ENCODE measurements around the gene SCAI.
"Not testable (repeated sequence)": the region's sequence is repeated elsewhere in the genome, so short reads cannot be mapped to it uniquely, and the experiment has no call there.

The SCAI gene

DNA sequence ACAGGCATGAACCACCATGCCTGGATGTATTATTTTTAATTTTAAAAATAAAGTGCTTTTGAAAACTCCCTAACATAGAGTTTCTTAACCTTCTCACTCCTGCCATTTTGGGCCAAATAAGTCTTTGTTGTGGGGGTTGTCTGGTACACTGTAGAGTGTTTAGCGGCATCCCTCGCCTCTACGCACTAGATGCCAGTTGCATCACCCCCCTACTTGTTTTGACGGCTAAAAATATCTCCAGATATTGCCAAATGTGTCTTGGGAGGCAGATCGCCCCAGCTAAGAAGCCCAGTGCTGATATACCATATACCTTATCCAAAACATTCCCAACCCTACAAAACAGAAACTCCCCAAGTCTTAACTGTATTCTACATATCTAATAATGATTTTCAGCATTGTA lies 54.6 kb downstream of the SCAI start:
- ATAC-seq, result no peak

DNA sequence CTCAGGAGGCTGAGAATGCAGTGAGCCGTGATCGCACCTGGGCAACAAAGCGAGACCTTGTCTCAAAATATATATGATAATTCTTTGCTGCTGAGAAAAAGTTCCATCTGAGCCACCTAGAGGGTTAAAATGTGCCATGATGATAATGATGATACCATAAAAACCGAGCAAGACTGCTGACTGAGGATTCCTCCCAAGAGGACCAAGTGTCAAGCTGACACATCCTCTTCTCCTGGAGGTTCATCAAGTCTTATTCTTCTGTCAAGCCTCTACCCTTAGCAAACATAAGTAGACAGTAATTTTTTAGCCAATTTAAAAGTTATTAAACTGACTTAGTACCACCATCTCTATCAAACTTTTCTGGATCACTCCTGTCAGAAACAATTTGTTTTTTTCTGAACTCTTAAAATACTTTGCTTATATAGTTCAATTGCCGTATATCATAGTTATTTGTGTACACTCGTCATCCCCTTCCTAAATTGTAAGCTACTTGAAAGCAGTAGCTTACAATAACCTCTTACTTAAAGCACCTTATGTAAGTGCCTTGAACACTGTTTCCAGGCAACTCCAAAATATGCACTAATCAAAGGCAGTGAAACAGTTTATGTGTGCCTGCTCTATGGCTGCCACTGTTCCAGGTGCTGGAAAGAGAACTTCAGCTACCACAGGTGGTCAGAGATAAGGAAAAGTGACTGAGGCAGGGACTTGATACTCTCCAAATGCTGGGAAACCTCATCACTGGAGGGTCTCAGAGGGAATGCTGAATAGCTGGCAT lies 57.4 kb downstream of the SCAI start:
- TF ChIP-seq GLIS3 (CRISPR knock-in tag; IDR thresholded peaks at IDR 0.05) (no peak), ESRRG (CRISPR knock-in tag; IDR thresholded peaks at IDR 0.05) (no peak), ZFP3 (CRISPR knock-in tag; IDR thresholded peaks at IDR 0.05) (no peak), ZNF70 (CRISPR knock-in tag; IDR thresholded peaks at IDR 0.05) (no peak), CSRNP3 (CRISPR knock-in tag; IDR thresholded peaks at IDR 0.05) (no peak), PPARA (CRISPR knock-in tag; IDR thresholded peaks at IDR 0.05; ENCODE audit: borderline replicate concordance) (no peak), RARB (CRISPR knock-in tag; IDR thresholded peaks at IDR 0.05) (no peak), SNAI2 (CRISPR knock-in tag; IDR thresholded peaks at IDR 0.05) (no peak), OSR1 (CRISPR knock-in tag; IDR thresholded peaks at IDR 0.05) (no peak), ZFP30 (CRISPR knock-in tag; IDR thresholded peaks at IDR 0.05) (no peak), TOX (CRISPR knock-in tag; IDR thresholded peaks at IDR 0.05; ENCODE audit: borderline replicate concordance) (no peak), TCF4 (CRISPR knock-in tag; IDR thresholded peaks at IDR 0.05; ENCODE audit: borderline replicate concordance) (no peak), CSDC2 (CRISPR knock-in tag; IDR thresholded peaks at IDR 0.05) (no peak)
- TF ChIP-seq, protein P1, sequence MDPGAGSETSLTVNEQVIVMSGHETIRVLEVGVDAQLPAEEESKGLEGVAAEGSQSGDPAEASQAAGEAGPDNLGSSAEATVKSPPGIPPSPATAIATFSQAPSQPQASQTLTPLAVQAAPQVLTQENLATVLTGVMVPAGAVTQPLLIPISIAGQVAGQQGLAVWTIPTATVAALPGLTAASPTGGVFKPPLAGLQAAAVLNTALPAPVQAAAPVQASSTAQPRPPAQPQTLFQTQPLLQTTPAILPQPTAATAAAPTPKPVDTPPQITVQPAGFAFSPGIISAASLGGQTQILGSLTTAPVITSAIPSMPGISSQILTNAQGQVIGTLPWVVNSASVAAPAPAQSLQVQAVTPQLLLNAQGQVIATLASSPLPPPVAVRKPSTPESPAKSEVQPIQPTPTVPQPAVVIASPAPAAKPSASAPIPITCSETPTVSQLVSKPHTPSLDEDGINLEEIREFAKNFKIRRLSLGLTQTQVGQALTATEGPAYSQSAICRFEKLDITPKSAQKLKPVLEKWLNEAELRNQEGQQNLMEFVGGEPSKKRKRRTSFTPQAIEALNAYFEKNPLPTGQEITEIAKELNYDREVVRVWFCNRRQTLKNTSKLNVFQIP (CRISPR knock-in tag; IDR thresholded peaks at IDR 0.05; ENCODE audit: borderline replicate concordance, low read depth), result no peak
- ATAC-seq, result no peak

More for the DNA sequence above, 54.6 kb downstream of the SCAI start:
- TF ChIP-seq ZNF70 (CRISPR knock-in tag; IDR thresholded peaks at IDR 0.05) (no peak), ZNF565 (CRISPR knock-in tag; conservative IDR thresholded peaks at IDR 0.05; ENCODE audit: low read depth) (no peak), ESRRG (CRISPR knock-in tag; IDR thresholded peaks at IDR 0.05) (no peak), CREB5 (CRISPR knock-in tag; IDR thresholded peaks at IDR 0.05; ENCODE audit: low read depth) (no peak), ARNTL (CRISPR knock-in tag; IDR thresholded peaks at IDR 0.05; ENCODE audit: borderline replicate concordance, low read depth) (no peak), ZNF8 (CRISPR knock-in tag; IDR thresholded peaks at IDR 0.05) (no peak), CSDC2 (CRISPR knock-in tag; IDR thresholded peaks at IDR 0.05) (no peak), CSRNP3 (CRISPR knock-in tag; IDR thresholded peaks at IDR 0.05) (no peak), ZFP3 (CRISPR knock-in tag; IDR thresholded peaks at IDR 0.05) (no peak), GLIS3 (CRISPR knock-in tag; IDR thresholded peaks at IDR 0.05) (no peak)
- TF ChIP-seq, protein P1 (CRISPR knock-in tag; IDR thresholded peaks at IDR 0.05; ENCODE audit: borderline replicate concordance, low read depth), result no peak

- not testable (repeated sequence) for ATAC-seq
Observed at GRCh38 chr9:125082197-125082596, 61.1 kb downstream of the SCAI start.

DNA sequence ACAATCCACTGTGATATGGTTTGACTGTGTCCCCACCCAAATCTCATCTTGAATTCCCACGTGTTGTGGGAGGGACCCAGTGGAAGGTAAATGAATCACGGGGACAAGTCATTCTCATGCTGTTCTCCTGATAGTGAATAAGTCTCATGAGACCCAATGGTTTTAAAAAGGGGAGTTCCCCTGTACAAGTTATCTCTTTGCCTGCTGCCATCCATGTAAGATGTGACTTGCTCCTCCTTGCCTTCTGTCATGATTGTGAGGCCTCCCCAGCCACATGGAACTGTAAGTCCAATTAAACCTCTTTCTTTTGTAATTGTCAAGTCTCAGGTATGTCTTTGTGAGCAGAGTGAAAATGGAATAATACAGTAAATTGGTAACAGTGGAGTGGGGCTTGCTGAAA lies 62.5 kb downstream of the SCAI start:
- not testable (repeated sequence) for ATAC-seq

DNA sequence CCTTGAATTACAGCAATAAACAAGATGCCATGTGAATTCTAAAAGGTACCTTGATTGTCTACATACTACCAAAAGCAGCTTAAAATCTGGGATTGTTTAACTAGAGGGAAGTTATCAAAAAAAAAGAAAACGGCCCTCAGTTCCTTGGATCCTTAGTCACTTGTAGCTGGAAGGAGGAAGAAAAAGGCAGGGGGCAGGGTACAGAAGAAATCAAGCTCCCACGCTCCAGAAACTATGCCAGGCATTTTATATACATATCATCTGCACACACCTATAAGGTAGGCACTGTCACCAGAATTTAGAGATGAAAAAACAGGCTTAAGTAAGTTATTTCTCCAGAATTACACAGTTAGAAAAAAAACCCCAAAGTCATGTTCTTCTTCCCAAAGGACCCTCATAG lies 63.4 kb downstream of the SCAI start:
- ATAC-seq, result no peak

More for the DNA sequence above, 63.4 kb downstream of the SCAI start:
- TF ChIP-seq, protein P2, sequence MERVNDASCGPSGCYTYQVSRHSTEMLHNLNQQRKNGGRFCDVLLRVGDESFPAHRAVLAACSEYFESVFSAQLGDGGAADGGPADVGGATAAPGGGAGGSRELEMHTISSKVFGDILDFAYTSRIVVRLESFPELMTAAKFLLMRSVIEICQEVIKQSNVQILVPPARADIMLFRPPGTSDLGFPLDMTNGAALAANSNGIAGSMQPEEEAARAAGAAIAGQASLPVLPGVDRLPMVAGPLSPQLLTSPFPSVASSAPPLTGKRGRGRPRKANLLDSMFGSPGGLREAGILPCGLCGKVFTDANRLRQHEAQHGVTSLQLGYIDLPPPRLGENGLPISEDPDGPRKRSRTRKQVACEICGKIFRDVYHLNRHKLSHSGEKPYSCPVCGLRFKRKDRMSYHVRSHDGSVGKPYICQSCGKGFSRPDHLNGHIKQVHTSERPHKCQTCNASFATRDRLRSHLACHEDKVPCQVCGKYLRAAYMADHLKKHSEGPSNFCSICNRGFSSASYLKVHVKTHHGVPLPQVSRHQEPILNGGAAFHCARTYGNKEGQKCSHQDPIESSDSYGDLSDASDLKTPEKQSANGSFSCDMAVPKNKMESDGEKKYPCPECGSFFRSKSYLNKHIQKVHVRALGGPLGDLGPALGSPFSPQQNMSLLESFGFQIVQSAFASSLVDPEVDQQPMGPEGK (CRISPR knock-in tag; IDR thresholded peaks at IDR 0.05; ENCODE audit: borderline replicate concordance), result no peak
- no peak for TF ChIP-seq PPARA (CRISPR knock-in tag; IDR thresholded peaks at IDR 0.05; ENCODE audit: borderline replicate concordance)
- no peak for TF ChIP-seq GLIS3 (CRISPR knock-in tag; IDR thresholded peaks at IDR 0.05)
- TF ChIP-seq, protein P1 (CRISPR knock-in tag; IDR thresholded peaks at IDR 0.05; ENCODE audit: borderline replicate concordance, low read depth), result no peak

Measured in SK-N-SH treated with all-trans-retinoic acid at 6 μM for 48 hours (cell line).